GM19324 (cell line): ENCODE results near the gene SPHK2.

Experiments
- ATAC-seq: cut with Tn5 transposase; IDR thresholded peaks from one replicate; pipeline ENCODE4 v1.9.1; 2021; ENCODE audit warnings: mild to moderate bottlenecking, moderate library complexity; ENCODE audit not compliant: unreplicated experiment, low FRiP score

Gene SPHK2

DNA sequence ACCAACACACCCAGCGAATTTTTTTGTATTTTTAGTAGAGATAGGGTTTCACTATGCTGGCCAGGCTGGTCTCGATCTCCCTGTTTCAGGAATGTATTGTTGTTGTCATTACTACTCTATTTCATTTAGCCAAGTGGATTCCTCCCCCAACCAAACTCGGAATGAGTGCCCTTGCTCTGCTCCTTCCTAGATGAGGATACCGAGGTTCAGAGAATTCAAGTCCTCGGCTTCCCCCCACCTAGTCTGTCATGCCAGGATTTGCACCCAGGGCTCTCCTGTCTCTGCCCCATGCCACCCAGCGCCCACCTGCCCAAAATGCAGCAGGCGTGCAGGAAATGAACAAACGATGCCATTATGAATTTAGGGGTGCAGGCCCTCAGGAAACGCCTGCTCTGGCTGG is 16.3 kb upstream of the SPHK2 start:
- ATAC-seq = no peak

DNA sequence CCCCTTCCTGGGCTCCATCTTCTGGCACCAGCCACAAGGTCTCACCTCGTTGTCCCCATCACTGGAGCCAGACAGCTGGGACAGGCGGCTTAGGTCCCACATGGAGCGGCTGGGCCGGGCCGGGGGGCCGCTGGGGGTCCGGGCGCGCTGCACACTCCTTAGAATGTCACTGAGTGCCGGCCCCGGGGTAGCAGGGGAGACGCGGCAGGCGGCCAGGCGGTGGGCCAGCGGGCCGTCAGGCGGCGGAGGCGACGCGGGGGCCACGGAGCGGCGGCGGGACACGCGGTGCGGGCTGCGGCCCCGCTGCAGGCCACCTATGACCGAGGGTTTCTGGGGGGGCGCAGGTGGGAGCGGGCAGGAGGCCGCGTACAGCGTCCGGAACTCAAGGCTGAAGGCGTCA is 15.9 kb upstream of the SPHK2 start:
- ATAC-seq = no peak

DNA sequence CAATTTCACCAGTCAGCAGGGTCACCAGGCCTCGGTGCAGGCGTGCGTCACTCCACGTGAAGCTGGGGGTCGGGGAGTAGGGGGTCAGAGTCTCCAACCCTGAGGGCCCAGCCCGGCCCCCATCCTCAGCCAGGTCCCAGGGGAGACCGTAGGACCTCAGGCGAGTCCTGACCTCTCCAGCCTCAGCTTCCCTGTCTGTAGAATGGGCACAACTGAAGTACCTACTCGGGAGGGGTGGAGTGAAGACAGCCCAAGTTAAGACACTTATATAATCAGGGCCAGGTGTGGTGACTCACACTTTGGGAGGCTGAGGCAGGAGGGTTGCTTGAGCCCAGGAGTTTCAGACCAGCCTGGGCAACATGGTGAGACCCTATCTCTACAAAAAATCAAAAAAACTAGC is 15.5 kb upstream of the SPHK2 start:
- ATAC-seq = no peak

DNA sequence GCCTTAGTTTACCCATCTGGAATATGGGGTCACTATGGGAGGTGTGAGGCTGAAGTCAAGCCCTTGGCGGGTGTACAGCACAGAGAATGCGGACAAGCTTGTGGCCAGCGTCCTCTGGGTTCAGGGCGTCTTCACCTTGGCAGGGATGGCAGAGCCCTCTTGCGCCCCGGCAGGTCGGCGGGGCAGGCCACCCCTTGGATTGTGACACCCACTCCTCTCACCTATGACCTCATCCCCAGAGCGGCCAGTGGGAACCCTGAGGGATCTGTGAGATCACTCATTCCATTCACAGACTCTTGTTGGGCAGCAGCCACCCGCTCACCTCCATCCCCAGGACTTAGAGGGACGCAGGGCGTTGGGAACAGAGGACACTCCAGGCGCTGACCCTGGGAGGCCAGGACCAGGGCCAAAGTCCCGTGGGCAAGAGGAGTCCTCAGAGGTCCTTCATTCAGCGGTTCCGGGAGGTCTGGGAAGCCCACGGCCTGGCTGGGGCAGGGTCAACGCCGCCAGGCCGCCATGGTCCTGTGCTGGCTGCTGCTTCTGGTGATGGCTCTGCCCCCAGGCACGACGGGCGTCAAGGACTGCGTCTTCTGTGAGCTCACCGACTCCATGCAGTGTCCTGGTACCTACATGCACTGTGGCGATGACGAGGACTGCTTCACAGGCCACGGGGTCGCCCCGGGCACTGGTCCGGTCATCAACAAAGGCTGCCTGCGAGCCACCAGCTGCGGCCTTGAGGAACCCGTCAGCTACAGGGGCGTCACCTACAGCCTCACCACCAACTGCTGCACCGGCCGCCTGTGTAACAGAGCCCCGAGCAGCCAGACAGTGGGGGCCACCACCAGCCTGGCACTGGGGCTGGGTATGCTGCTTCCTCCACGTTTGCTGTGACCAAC is 12.6 kb upstream of the SPHK2 start, which contains the start of gene SPACA4:
Gene SPACA4, plus strand, starts transcription at position 280 of the 896 bp plus-strand sequence. Its CDS starts 237 bp downstream, at position 517.
- no peak for ATAC-seq

DNA sequence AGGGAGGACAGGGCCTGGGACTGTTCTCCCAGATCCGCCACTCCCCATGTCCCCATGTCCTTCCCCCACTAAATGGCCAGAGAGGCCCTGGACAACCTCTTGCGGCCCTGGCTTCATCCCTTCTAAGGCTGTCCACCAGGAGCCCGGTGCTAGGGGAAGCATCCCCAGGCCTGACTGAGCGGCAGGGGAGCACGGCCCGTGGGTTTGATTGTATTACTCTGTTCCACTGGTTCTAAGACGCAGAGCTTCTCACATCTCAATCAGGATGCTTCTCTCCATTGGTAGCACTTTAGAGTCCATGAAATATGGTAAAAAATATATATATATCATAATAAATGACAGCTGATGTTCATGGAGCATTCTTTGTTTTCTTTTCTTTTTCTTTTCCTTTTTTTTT is 11.9 kb upstream of the SPHK2 start:
- ATAC-seq = no peak

DNA sequence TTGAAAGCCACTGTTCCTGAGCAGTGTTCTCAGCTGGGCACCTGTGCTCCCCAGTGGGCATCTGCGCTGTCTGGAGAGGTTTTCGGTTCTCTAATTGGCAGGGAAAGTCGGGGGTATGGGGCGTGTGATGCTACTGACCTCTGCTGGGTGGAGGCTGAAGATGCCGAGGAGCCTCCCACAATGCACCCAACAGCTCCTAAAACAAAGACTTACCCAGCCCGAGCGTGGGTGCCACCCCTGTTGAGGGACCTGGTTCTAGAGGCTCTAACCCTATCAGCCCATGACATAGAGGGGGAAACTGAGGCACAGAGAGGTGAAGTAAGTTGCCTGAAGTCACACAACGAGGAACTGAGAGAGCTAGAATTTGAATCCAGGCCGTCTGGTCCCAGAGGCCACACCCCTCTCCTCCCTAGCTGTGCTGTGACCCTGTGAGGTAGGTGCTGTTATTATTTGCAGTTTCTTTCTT is 10.5 kb upstream of the SPHK2 start:
- peak; percentile 43 for ATAC-seq

DNA sequence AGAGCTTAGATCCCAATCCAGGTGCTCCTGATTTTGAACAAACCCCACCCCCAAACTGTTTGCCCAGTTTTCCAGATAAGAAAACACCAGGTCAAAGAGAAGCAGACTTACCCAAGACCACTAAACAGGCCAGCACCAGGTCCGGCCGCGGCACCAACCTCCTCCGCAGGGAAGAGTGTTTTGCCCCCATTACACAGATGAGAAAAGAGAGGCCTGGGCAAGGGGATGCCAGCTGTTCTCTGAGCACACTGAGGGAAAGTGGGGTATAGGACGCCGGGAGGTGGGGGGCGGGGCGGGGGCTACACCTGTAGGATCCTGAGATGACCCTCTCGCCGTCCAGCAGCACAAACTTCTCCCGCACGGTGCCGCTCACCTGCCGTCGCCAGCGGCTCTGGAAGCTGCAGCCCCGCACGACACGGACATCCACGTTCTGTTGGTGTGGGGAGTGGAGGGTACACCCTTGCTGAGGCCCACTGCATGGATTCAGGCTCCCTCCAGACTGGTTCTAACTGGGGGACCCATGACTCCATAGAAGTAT is 9.7 kb upstream of the SPHK2 start:
- no peak for ATAC-seq

DNA sequence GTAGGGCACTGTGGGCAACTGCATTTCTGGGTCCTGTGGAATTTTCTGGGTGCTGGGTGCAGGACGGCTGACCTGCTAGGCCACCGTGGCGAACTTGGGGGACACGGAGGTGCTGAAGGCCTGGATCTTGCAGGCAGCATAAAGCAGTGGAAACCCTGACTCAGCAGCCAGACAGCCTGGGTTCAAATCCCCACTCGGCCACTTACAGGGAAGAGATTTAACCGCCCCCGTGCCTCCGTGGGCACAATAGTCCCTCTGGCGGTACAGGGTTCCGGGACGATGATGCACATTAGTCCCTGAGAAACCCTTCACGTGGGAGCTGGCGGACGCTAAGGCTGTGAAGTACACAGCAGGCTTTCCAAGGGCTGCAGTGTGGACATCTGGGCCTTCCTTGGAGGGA is 7.4 kb upstream of the SPHK2 start:
- no peak for ATAC-seq

DNA sequence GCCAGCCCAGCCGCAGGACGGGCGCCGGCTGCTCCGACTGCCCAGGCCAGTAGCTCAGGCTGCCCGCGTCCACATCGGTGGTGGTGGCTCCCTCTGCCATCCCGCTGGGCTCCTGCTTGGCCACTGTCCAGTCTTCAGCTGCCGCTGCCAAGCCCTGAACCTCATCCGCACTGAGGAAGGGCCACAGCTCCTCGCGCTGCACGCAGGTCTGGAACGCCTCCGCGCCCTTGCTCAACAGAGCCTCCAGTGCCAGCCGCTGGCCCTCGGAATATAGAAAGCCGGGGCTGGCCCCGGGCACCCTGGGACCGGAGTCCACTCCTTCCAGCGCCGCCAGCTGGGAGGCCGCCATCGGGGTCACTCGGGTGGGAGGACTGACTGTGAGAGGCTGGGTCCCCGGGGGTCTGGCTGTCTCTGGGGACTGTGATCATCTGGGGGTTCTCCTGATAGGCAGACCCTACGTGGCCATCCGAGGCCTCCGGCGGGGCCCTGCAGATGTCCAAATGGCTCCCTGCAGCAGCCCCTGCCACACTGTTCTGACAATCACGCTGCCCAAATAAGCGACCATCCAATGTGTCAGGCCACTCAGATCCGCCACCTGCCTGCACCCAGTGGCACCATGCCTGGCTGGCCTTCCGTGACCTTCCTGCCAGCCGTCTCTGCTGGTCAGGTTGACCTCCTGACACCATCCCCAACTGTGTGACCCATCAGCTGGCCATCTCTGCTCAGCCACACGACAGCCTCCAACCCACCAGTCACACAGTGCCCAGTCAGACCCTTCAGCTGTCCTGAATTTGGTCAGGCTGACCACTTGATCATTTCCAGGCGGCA is 6.1 kb upstream of the SPHK2 start:
- ATAC-seq = no peak

DNA sequence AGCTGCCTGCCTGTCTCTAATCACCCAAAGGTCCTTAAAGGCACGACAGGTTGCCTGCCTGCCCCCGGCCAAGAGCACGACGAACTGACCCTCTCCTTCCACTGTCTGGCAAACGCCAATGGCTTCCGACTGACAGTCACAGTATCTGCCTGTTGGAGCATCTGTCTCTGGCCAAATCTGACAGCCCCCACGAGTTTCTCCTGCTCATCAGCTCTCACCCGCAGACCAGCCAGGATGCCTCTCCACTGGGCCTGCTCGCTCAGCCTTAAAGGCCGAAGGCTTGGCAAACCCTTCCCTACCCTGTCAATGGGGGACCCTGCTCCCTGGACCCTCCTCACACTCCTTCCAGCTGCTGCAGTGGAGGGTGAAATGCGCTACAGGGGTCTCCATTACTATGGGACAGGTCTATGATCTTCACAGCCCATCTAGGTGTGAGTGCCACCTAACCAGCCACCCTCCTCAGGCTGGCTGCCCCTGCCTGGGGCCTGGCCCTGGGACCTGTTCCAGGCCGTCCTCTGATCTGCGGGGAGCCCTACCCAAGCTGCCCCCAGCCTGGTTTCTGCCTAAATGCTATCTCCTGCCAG is 5.4 kb upstream of the SPHK2 start:
- no peak for ATAC-seq

DNA sequence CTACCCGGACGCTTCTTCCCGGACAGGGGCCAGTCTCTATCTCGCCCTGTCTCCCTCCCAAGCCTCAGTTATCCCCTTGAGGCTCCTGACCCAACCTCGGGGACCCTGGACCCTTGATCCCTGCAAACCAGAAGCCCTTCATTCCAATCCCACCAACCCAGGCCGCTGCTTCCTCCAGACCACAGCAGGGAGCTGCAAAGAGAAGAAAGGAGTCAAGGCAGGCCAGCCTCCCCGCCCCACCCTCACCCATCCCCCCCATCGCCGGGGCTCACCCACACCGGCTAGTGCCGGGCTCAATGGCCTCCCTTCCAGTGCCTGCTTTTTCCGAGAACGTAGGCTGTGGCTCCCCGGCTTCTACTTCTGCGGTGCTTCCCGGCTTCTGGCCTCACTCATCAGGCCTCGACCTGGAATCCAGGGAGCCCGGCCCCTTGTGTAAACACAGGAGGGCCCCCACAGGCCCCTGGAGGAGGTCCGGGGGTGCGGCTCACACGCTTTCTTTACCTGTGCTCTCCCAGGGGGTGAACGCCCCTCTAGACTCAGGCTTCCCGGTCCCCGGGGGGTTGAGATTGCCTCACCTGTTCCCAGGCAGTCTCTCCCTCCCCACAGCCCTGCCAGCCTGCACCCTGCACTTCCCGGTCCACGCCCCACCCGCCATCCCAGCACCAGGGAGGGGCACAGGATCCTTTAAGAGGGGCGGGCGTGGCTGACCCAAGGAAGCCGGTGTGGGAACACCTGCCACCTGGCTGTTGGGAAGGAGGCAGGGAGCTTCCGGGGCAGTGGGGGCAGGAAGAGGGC is 4.7 kb upstream of the SPHK2 start, which contains the start of gene FAM83E:
Gene FAM83E, minus strand, starts transcription at position 641 of the 795 bp plus-strand sequence. CDS start 1,704 bp downstream, outside the sequence.
- ATAC-seq = no peak

DNA sequence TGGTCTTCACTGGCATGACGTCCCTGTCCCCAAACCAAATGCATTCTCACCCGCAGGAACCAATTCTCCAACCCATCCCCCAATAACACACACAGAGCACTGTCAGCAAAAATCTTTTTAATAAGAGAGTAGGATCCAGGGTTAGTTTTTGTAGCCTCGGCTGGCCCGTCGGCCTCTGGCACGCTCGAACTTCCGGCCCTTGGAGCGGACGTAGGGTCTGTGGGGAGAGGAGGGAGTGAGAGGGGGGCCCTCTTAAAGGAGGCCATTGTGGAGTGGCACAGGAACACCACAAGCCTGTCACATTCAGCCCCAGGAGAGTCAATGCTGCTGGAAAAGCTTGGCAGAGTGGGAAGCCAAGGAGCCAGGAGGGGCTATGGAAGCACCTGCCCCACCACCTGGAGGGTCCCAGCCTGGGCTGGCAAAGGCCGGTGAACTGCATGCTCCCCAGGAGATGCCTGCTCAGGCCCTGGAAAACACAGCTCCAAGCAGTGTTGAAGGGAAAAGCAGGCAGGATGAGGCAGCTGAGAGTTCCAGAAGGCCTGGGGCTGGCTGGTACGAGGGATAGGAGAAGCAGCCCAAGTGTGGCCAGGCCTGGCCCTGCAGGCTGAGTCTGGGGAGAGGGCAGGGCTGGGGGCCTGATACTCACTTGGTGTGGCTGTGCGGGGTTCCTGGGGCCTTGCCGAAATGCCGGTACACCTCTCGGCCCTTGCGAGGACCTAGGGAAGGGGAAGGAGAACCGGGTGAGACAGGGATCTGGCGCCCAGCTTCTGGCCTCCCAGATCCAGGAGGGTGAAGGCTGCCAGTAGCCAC is 3.9 kb upstream of the SPHK2 start:
- no peak for ATAC-seq

DNA sequence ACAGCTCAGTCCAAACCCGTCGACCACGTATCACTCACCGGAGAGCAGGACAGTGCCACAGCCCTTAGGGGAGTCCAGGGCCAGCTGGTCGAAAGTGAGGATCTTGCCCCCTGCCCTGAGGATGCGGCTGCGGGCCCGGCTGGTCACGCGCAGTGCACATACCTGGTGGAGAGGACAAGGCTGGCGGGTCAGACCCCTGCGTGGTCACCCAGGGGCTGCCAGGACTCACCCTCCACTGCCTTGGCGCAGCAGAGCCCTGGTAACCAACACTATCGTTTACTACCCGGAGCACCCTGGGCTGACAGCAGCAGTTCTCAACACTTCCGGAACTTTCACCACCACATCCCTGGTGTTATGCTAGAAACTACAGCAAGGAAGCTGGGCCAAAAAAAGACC is 3.3 kb upstream of the SPHK2 start:
- no peak for ATAC-seq

DNA sequence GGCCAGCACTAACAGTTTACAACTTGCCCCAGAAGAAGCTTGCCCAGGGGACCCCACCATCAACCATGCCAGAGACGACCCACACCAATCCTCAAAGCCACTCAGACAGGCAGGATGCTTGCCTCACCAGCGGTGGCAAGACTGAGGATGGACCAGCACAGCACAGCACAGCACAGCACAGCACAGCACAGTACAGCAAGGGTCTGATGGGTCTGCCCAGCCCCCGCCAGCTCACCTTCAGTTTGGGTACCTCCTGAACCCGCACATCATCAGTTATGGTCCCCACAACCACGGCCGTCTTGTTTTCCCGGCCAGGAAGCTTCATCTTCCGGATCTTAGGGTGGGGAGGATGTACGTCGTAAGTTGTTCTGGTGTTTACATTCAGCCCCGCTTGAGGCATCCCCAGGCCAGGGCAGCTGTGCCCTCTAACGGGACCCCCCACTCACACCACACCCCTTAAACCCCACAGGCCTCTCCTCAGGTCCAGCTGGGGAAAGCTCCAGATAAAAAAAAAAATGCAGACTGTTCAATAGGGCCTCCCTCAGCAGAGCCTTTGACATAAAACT is 2.7 kb upstream of the SPHK2 start:
- no peak for ATAC-seq

DNA sequence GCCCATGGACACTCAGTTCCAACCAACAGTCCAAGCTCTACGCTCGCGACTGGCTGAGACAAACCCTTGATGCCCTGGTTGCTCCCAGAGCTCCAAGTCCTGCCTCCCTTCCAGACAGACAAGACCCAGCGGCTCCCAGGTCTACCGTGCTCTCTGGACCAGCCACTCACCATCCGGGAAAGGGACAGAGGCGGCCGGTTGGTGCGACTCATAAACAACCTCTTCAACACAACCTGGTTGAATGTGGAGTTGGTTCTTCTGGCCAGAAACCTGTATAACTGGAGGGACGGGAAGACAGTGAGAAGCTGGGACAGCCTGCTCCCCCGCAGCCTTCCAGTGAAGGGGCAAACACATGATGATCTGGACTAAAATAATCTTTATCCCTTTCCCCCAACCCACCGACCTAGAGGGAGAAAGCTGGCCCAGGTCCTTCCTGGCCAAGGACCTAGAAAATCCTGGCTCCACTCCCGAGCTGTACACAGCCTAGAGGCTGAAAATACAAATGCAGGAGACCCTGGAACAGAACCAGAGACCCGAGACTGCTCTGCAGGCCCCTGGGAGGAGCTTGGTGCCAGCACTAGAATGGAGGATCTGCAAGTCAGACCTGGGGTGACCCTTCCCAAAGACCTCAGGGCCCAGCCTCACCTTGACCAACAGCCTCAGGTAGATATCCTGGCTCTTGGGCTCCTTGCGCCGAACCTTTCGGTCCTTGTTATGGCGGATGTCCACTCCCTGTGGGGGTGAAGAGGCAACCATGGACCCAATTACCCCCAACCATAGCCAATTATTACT is 2.0 kb upstream of the SPHK2 start:
- no peak for ATAC-seq

DNA sequence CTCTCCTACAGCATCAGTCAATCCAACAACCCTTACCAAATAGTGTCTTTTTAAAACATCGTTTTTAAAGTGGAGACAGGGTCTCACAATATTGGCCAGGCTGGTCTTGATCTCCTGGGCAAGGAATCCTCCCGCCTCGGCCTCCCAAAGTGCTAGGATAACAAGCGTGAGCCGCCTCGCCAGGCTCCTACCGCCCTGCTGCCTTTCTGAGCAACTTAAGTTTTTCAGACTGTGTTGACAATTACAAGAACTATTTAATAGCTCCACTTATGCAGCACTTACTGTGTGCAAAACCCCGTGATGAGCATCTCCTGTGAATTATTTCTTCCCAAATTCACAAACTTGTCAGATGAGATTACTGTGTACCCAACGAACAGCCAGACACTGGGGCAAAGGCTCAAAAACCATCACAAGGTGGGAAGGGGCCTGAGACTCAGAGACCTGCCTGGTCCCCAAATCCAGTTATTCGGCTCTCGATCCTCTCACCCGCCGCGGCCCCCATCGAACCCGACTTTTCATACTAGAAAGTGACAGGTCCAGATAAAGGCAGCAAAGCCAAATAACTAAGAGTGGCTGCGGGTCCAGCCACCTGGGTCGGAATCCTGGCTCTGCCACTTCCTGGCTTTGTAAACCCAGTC is 909 bp upstream of the SPHK2 start:
- no peak for ATAC-seq
